OCI-LY3 (cell line): ENCODE results near the gene SOSTDC1.

ENCODE experiments used
- EZH2phosphoT487 ChIP-seq: fragments of 200-600 bp; shearing (Covaris generic); IDR thresholded peaks from 2 replicates; pipeline ENCODE4 v1.6.1; 2018; ENCODE audit warnings: antibody characterized with exemption, mixed run types, low read depth
- TF ChIP-seq, protein P1 (sequence below): fragments of 200-600, 300-600 bp; sonication (generic); IDR thresholded peaks from 2 replicates; pipeline ENCODE4 v1.5.1; 2014; ENCODE audit warnings: antibody characterized with exemption, low read length, low read depth

DNA sequence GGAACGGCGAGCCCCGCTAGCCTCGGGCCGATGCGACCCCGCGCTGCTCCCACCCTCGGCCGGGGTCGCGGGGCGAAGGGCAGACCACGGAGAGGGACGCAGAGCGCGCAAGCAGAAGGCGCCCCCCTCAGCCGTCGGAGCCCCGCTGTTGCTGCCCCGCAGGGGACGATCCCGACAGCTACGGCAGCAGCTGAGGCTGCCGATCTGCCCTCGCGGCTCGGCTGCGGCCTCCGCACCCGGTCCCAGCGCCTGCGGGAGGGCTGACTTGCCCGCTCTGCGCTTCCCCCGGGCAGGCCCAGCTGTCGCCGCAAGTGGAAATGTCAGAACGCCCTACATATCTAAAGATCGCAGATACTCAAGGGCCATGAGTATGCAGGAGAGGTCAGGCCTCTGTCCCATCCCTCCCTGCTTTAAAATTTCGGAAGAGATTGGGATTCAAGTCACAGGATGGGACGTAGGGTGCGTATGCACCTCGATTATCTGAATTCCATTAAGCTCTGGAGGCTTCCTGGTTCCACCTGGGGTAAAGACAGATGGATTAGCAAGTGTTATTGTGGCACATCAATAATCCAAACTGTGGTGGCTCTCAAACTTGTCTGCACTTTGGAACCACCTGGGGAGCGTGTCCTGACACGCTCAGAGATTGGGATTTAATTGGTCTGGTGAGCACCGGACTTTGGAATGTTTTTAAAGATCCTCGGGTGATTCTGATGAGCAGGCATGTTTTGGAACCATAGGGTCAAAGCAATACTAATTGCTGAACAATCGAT lies 44.0 kb downstream of the SOSTDC1 start, which contains the start of gene CRPPA:
- TF ChIP-seq, protein P1, sequence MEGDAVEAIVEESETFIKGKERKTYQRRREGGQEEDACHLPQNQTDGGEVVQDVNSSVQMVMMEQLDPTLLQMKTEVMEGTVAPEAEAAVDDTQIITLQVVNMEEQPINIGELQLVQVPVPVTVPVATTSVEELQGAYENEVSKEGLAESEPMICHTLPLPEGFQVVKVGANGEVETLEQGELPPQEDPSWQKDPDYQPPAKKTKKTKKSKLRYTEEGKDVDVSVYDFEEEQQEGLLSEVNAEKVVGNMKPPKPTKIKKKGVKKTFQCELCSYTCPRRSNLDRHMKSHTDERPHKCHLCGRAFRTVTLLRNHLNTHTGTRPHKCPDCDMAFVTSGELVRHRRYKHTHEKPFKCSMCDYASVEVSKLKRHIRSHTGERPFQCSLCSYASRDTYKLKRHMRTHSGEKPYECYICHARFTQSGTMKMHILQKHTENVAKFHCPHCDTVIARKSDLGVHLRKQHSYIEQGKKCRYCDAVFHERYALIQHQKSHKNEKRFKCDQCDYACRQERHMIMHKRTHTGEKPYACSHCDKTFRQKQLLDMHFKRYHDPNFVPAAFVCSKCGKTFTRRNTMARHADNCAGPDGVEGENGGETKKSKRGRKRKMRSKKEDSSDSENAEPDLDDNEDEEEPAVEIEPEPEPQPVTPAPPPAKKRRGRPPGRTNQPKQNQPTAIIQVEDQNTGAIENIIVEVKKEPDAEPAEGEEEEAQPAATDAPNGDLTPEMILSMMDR: no peak
- TF ChIP-seq EZH2phosphoT487: no peak
